ENCODE measurements around the gene HBA2. TPM values are rescaled to one million over a fixed set of nuclear protein-coding genes. Genes with fewer than 3 reads are reported as not detected.
A peak's percentile ranks its signal among the peaks of the same experiment; 100 is the strongest.
"Not testable (repeated sequence)": the region's sequence is repeated elsewhere in the genome, so short reads cannot be mapped to it uniquely, and the experiment has no call there.

The HBA2 gene
- polyA plus RNA-seq, 3 donors = 753 to 1,397 (median 1,145) TPM

DNA sequence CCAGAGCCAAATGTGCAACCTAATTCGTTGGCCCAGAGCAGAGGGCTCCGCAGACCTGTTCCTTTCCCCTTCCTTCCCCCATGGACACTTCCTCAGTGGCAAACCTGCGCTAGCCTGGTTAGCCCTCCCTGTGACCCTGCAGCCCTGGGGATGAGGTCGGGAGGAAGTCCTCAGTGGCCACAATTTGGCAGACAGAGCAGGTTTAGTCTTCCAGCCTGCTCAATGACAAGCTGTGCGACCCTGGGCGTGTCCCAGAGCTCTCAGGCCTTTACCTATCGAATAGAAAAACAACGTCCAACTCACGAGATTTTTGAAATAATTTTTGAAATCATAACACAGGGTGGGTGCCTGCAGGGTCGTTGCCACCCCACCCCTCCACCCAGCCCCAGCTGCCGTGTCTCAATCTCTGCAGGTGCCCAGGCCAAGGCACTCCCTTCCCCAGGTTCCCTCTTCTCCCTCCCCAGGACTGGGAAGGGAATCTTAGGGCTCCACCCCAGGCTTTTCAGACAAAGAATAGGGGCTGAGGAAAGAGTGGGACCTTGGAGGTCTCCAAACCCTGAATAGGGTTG is 5.5 kb upstream of the HBA2 start:
- no peak for DNase-seq

DNA sequence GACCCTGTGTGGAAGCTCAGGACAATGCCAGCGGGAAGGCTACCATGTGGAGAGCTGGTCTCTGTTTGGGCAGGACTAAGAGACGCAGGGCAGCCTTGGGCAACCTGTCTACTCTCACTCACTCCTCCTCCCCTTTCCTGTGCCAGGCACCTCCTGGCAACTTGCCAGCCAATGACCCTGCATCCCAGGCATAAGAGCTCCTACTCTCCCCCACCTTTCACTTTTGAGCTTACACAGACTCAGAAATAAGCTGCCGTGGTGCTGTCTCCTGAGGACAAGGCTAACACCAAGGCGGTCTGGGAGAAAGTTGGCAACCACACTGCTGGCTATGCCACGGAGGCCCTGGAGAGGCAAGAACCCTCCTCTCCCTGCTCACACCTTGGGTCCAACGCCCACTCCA is 4.3 kb upstream of the HBA2 start:
- no peak for DNase-seq

GRCh38 chr16:169014-169413 is 3.7 kb upstream of the HBA2 start:
- no peak for DNase-seq

DNA sequence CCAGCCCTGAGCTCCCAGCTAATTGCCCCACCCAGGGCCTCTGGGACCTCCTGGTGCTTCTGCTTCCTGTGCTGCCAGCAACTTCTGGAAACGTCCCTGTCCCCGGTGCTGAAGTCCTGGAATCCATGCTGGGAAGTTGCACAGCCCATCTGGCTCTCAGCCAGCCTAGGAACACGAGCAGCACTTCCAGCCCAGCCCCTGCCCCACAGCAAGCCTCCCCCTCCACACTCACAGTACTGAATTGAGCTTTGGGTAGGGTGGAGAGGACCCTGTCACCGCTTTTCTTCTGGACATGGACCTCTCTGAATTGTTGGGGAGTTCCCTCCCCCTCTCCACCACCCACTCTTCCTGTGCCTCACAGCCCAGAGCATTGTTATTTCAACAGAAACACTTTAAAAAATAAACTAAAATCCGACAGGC is 2.6 kb upstream of the HBA2 start:
- DNase-seq = not testable (repeated sequence)

DNA sequence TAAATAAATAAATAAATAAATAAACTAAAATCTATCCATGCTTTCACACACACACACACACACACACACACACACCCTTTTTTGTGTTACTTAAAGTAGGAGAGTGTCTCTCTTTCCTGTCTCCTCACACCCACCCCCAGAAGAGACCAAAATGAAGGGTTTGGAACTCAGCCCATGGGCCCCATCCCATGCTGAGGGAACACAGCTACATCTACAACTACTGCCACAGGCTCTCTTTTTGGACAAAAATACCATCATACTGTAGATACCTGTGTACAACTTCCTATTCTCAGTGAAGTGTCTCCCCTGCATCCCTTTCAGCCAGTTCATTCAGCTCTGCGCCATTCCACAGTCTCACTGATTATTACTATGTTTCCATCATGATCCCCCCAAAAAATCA is 1.9 kb upstream of the HBA2 start:
- DNase-seq = no peak

GRCh38 chr16:173211-173854 is 657 bp downstream of the HBA2 start:
- DNase-seq = not testable (repeated sequence)

DNA sequence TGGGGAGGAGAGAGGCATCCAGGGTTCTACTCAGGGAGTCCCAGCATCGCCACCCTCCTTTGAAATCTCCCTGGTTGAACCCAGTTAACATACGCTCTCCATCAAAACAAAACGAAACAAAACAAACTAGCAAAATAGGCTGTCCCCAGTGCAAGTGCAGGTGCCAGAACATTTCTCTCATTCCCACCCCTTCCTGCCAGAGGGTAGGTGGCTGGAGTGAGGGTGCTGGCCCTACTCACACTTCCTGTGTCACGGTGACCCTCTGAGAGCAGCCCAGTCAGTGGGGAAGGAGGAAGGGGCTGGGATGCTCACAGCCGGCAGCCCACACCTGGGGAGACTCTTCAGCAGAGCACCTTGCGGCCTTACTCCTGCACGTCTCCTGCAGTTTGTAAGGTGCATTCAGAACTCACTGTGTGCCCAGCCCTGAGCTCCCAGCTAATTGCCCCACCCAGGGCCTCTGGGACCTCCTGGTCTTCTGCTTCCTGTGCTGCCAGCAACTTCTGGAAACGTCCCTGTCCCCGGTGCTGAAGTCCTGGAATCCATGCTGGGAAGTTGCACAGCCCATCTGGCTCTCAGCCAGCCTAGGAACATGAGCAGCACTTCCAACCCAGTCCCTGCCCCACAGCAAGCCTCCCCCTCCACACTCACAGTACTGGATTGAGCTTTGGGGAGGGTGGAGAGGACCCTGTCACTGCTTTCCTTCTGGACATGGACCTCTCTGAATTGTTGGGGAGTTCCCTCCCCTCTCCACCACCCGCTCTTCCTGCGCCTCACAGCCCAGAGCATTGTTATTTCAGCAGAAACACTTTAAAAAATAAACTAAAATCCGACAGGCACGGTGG is 1.5 kb downstream of the HBA2 start:
- not testable (repeated sequence) for DNase-seq

DNA sequence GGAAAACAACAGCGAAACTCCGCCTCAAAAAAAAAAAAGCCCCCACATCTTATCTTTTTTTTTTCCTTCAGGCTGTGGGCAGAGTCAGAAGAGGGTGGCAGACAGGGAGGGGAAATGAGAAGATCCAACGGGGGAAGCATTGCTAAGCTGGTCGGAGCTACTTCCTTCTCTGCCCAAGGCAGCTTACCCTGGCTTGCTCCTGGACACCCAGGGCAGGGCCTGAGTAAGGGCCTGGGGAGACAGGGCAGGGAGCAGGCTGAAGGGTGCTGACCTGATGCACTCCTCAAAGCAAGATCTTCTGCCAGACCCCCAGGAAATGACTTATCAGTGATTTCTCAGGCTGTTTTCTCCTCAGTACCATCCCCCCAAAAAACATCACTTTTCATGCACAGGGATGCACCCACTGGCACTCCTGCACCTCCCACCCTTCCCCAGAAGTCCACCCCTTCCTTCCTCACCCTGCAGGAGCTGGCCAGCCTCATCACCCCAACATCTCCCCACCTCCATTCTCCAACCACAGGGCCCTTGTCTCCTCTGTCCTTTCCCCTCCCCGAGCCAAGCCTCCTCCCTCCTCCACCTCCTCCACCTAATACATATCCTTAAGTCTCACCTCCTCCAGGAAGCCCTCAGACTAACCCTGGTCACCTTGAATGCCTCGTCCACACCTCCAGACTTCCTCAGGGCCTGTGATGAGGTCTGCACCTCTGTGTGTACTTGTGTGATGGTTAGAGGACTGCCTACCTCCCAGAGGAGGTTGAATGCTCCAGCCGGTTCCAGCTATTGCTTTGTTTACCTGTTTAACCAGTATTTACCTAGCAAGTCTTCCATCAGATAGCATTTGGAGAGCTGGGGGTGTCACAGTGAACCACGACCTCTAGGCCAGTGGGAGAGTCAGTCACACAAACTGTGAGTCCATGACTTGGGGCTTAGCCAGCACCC is 2.6 kb downstream of the HBA2 start:
- DNase-seq = no peak

- DNase-seq = not testable (repeated sequence)
Measured at GRCh38 chr16:176006-176405, 3.3 kb downstream of the HBA2 start.

DNA sequence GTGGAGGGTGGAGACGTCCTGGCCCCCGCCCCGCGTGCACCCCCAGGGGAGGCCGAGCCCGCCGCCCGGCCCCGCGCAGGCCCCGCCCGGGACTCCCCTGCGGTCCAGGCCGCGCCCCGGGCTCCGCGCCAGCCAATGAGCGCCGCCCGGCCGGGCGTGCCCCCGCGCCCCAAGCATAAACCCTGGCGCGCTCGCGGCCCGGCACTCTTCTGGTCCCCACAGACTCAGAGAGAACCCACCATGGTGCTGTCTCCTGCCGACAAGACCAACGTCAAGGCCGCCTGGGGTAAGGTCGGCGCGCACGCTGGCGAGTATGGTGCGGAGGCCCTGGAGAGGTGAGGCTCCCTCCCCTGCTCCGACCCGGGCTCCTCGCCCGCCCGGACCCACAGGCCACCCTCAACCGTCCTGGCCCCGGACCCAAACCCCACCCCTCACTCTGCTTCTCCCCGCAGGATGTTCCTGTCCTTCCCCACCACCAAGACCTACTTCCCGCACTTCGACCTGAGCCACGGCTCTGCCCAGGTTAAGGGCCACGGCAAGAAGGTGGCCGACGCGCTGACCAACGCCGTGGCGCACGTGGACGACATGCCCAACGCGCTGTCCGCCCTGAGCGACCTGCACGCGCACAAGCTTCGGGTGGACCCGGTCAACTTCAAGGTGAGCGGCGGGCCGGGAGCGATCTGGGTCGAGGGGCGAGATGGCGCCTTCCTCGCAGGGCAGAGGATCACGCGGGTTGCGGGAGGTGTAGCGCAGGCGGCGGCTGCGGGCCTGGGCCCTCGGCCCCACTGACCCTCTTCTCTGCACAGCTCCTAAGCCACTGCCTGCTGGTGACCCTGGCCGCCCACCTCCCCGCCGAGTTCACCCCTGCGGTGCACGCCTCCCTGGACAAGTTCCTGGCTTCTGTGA is 4.1 kb downstream of the HBA2 start, which contains the start of gene HBA1:
TSS of gene HBA1 (plus strand) at position 204 of the 906 bp plus-strand sequence. CDS start at position 241, 37 bp downstream.
- not testable (repeated sequence) for DNase-seq

GRCh38 chr16:177394-177822 is 4.7 kb downstream of the HBA2 start:
- DNase-seq = no peak

DNA sequence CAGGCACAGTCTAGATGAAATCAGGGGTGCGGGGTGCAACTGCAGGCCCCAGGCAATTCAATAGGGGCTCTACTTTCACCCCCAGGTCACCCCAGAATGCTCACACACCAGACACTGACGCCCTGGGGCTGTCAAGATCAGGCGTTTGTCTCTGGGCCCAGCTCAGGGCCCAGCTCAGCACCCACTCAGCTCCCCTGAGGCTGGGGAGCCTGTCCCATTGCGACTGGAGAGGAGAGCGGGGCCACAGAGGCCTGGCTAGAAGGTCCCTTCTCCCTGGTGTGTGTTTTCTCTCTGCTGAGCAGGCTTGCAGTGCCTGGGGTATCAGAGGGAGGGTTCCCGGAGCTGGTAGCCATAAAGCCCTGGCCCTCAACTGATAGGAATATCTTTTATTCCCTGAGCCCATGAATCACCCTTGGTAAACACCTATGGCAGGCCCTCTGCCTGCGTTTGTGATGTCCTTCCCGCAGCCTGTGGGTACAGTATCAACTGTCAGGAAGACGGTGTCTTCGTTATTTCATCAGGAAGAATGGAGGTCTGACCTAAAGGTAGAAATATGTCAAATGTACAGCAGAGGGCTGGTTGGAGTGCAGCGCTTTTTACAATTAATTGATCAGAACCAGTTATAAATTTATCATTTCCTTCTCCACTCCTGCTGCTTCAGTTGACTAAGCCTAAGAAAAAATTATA is 5.4 kb downstream of the HBA2 start:
- no peak for DNase-seq

DNA sequence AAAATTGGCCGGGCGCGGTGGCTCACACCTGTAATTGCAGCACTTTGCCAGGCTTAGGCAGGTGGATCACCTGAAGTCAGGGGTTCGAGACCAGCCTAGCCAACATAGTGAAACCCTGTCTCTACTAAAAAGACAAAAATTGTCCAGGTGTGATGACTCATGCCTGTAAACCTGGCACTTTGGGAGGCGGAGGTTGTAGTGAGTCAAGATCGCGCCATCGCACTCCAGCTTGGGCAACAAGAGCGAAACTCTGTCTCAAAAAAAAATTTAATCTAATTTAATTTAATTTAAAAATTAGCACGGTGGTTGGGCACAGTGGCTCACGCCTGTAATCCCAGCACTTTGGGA is 6.0 kb downstream of the HBA2 start:
- DNase-seq = no peak

DNA sequence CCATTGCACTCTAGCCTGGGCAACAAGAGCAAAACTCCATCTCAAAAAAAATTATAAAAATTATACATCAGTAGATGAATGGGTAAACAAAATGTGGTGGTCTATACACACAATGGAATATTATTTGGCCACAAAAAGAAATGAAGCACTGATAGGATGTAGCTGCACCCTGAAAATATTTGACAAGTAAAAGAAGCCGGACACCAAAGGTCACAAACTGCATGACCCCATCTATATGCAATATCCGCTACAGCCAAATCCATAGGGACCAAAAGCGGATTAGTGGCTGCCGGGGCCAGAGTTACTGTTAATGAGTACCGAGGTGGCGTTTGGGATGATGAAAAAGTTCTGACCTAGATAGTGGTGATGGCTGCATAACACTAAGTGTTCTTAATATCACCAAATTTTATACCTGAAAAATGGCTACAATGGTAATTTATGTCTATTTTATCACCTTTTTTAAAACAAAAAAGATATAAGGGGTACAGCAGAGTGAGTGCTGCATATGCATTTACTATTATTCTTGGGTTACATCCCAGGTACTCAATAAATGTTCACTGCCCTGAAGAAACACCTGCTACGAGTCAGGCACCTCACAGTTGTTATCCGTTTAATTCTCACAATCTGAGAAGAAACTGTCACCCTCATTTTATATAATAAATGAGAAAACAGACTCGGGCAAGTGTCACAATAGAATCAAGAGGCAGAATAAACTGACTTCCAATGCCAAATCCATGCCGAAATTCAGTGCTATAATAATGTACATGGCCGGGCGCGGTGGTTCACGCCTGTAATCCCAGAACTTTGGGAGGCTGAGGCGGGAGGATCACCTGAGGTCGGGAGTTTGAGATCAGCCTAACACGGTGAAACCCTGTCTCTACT is 6.8 kb downstream of the HBA2 start:
- no peak for DNase-seq

DNA sequence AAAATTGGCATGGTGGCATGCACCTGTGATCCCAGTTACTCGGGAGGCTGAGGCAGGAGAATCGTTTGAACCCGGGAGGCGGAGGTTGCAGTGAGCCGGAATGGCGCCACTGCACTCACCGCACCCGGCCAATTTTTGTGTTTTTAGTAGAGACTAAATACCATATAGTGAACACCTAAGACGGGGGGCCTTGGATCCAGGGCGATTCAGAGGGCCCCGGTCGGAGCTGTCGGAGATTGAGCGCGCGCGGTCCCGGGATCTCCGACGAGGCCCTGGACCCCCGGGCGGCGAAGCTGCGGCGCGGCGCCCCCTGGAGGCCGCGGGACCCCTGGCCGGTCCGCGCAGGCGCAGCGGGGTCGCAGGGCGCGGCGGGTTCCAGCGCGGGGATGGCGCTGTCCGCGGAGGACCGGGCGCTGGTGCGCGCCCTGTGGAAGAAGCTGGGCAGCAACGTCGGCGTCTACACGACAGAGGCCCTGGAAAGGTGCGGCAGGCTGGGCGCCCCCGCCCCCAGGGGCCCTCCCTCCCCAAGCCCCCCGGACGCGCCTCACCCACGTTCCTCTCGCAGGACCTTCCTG is 7.5 kb downstream of the HBA2 start, which contains the start of gene HBQ1:
TSS of gene HBQ1 (plus strand) at position 359 of the 575 bp plus-strand sequence. CDS start at position 387, 28 bp downstream.
- DNase-seq = no peak

GRCh38 chr16:180681-181564 is 8.2 kb downstream of the HBA2 start:
- no peak for DNase-seq

DNA sequence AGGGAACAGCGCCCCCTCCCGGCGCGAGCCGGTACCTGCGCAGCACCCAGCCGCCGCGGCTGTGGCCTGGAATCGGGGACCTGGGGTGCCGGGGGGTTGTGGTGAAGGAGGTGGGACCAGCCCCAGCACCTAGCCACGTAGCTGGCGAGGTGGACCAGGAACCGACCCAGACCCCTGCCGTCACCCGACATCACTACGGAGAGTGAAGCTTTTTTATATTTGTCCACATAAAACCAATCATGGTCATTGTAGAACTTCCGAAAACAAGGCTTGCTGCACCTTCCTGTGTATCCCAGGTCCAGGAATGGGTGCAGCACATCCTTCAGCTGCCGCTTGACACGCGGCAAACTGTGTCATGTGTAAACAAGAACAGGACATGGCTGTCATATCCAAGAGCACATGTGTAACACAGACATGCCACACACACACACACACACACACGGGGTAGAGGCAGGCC is 8.9 kb downstream of the HBA2 start:
- DNase-seq = peak; percentile 52

Measured in renal pelvis (tissue), 4 donors.